ENCODE data around the gene PSMB7.

DNA sequence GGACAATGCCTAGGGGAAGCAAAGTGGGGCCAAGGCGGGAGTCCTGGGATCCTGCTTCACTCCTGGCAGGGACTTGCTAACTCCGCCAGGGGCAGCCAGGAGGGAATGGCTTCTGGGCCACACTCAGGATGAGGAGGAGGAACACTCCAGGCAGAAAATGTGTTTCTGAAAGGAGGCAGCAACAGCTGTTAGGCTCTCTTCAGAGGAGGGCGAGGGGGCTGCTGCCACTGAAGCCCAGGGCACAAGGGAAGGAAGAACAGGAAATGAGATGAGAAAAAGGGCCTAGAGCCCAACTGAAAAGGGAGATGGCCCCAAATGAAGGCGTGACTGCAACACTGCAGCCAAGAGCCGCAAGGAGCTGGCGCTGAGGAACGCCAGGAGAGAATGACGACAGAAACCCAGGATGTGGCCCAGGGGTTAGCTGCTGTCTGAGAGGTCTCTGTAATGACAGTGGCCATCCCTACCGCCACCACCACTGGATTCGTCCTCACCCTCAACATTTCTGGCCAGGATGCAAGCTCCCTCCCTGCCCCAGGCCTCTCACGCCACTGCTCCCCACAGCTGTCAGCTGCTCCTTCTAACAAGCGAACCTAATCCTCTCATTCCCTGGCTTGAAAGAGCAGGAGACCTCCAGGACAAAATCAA, 15.8 kb downstream of the PSMB7 start:
- TF ChIP-seq, protein P1, sequence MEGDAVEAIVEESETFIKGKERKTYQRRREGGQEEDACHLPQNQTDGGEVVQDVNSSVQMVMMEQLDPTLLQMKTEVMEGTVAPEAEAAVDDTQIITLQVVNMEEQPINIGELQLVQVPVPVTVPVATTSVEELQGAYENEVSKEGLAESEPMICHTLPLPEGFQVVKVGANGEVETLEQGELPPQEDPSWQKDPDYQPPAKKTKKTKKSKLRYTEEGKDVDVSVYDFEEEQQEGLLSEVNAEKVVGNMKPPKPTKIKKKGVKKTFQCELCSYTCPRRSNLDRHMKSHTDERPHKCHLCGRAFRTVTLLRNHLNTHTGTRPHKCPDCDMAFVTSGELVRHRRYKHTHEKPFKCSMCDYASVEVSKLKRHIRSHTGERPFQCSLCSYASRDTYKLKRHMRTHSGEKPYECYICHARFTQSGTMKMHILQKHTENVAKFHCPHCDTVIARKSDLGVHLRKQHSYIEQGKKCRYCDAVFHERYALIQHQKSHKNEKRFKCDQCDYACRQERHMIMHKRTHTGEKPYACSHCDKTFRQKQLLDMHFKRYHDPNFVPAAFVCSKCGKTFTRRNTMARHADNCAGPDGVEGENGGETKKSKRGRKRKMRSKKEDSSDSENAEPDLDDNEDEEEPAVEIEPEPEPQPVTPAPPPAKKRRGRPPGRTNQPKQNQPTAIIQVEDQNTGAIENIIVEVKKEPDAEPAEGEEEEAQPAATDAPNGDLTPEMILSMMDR (IDR thresholded peaks at IDR 0.05), result no peak
- no peak for TF ChIP-seq EZH2 (IDR thresholded peaks at IDR 0.05; ENCODE audit: borderline replicate concordance, insufficient read depth, low read depth, low read length, poor library complexity, severe bottlenecking)

All from B cell (primary cell).